ENCODE results near the gene HOXB7.

HOXB7 gene

DNA sequence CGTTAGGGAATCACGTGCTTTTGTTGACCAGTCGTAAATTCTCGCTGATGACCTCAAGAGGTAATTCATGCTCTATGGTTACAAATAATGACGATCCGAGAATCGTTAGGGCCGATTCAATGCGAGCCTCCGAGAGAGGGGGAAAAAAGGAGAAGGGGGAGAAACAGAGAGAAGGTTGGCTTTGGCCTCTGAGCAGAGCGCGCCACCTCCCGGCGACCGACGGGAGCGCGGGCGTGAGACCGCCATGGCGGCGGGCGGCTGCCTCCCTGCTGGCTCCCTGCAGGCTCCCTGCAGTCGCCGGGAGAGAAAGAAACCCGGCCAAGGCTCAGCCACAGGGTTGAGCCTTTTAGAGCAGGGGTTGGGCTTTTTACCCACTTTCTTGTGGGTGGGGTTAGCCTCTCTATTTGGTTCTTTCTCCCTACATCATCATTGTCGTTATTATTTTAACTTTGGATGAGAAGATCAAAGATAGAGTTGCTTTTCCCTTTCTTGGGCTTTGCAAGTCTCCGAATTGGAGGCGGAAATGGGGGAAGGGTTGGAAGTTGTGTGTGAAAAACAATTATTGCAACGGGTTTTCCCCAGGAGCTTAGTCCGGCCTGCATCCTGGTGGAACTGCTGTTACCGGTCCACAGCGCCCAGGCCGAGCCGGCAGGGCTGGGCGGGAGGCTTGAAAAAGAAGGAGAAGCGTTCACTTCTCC lies 16.8 kb downstream of the HOXB7 start:
- Histone ChIP-seq H3K9me3 (ENCODE audit: control insufficient read depth, low read length) (no peaks in the 10 kb centered on the region), H3K27ac (ENCODE audit: insufficient read depth, low read length, poor library complexity, severe bottlenecking) (no peak overlapping the region), H3K27me3 (replicated peaks; ENCODE audit: control insufficient read depth, insufficient read depth, low read length, poor library complexity, severe bottlenecking) (peaks cover 54% of the 10 kb centered on the region), H3K4me1 (ENCODE audit: control insufficient read depth, insufficient read depth, low read length, poor library complexity, severe bottlenecking) (peaks cover 42% of the 10 kb centered on the region), H3K36me3 (ENCODE audit: control insufficient read depth, insufficient read depth, low read length) (no peaks in the 10 kb centered on the region), H3K4me3 (ENCODE audit: insufficient read depth, low read depth, low read length, poor library complexity, severe bottlenecking) (peak overlapping the region; percentile 52)
- peak; percentile 63 to 68 (median 67) for DNase-seq

DNA sequence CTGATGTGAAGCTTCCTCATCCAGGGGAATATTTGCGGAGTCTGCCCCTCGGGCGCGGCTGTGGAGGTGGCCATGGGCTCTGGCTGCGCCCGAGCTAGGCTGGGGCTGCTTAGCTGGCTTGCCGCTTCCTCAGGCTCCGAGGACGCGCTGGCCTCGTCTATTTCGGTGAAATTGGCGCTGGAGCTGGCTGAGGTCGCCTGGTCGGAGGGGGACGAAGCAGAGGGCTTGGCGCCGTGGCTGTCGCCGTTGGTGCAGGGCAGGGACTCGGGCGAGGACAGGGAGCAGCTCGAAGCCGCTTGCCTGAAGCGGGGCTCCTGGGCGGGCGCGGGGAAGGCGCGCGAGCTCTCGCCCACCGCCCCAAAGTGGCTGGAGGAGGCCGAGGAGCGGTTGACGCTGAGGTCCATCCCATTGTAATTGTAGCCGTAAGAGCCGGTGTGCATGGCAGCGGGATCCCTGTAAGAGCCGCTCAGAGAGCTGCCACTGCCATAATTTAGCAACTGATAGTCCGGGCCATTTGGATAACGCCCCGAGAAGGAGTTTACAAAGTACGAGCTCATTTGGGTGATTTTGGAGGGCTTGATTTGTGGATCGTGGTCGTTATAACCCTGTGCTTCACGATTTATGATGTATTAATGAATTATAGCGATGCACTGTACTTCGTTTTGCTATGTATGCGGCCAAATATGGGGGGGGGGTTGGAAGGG lies 17.5 kb downstream of the HOXB7 start, which contains the start of gene HOXB5:
HOXB5 (minus strand) TSS at position 654 of the 704 bp plus-strand sequence; CDS start at position 557, 97 bp downstream.
- no peak for DNase-seq
- H3K27ac ChIP-seq (ENCODE audit: insufficient read depth, low read length, poor library complexity, severe bottlenecking), result no peak within 1 kb of the TSS
- no peaks in the 10 kb centered on the region for H3K36me3 ChIP-seq (ENCODE audit: control insufficient read depth, insufficient read depth, low read length)
- H3K27me3 ChIP-seq (replicated peaks; ENCODE audit: control insufficient read depth, insufficient read depth, low read length, poor library complexity, severe bottlenecking), result peaks cover 47% of the 10 kb centered on the region
- H3K4me1 ChIP-seq (ENCODE audit: control insufficient read depth, insufficient read depth, low read length, poor library complexity, severe bottlenecking), result peaks cover 41% of the 10 kb centered on the region
- peak within 1 kb of the TSS; percentile 52 for H3K4me3 ChIP-seq (ENCODE audit: insufficient read depth, low read depth, low read length, poor library complexity, severe bottlenecking)
- no peaks in the 10 kb centered on the region for H3K9me3 ChIP-seq (ENCODE audit: control insufficient read depth, low read length)

DNA sequence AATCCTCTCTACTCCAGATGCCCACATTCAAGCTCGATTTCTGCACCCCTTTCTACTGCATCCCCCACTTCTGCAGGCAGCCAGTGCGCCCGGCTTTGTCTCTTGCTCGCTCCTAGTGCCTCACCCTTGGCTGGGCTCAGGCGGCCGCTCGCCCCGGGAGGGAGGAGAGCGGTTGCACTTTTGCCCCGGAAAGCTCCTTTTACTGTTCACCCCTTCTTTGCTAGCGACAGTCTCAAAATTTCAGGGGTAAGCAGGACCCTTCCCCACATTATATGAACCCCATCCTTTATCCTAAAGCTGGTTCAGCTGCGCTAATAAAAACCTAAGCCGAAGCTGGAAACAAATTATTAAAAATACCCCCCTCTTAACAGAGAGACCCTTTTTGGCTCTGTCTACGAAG lies 18.2 kb downstream of the HOXB7 start:
- Histone ChIP-seq H3K27me3 (replicated peaks; ENCODE audit: control insufficient read depth, insufficient read depth, low read length, poor library complexity, severe bottlenecking) (peaks cover 41% of the 10 kb centered on the region), H3K27ac (ENCODE audit: insufficient read depth, low read length, poor library complexity, severe bottlenecking) (no peak overlapping the region), H3K9me3 (ENCODE audit: control insufficient read depth, low read length) (no peaks in the 10 kb centered on the region), H3K4me1 (ENCODE audit: control insufficient read depth, insufficient read depth, low read length, poor library complexity, severe bottlenecking) (peaks cover 34% of the 10 kb centered on the region), H3K4me3 (ENCODE audit: insufficient read depth, low read depth, low read length, poor library complexity, severe bottlenecking) (peak overlapping the region; percentile 52), H3K36me3 (ENCODE audit: control insufficient read depth, insufficient read depth, low read length) (no peaks in the 10 kb centered on the region)
- no peak for DNase-seq

DNA sequence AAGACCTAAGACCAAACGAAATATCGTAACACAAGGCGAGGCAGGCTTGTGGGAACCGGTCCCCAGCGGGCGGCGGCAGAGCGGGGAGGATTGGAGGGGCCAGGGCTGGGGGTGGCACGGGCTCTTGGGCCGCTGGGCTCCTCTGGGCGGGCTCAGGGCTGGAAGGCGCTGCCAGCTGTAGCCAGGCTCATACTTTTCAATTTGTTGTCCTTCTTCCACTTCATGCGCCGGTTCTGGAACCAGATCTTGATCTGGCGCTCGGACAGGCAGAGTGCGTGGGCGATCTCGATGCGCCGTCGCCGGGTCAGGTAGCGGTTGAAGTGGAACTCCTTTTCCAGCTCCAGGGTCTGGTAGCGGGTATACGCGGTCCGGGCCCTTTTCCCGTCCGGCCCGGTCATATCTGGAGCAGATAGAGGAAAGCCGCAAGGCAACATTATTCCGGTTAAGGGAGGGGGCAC lies 18.7 kb downstream of the HOXB7 start:
- no peak for DNase-seq
- Histone ChIP-seq H3K9me3 (ENCODE audit: control insufficient read depth, low read length) (no peaks in the 10 kb centered on the region), H3K4me1 (ENCODE audit: control insufficient read depth, insufficient read depth, low read length, poor library complexity, severe bottlenecking) (peaks cover 29% of the 10 kb centered on the region), H3K36me3 (ENCODE audit: control insufficient read depth, insufficient read depth, low read length) (no peaks in the 10 kb centered on the region), H3K27me3 (replicated peaks; ENCODE audit: control insufficient read depth, insufficient read depth, low read length, poor library complexity, severe bottlenecking) (peaks cover 36% of the 10 kb centered on the region), H3K4me3 (ENCODE audit: insufficient read depth, low read depth, low read length, poor library complexity, severe bottlenecking) (no peak overlapping the region), H3K27ac (ENCODE audit: insufficient read depth, low read length, poor library complexity, severe bottlenecking) (no peak overlapping the region)

DNA sequence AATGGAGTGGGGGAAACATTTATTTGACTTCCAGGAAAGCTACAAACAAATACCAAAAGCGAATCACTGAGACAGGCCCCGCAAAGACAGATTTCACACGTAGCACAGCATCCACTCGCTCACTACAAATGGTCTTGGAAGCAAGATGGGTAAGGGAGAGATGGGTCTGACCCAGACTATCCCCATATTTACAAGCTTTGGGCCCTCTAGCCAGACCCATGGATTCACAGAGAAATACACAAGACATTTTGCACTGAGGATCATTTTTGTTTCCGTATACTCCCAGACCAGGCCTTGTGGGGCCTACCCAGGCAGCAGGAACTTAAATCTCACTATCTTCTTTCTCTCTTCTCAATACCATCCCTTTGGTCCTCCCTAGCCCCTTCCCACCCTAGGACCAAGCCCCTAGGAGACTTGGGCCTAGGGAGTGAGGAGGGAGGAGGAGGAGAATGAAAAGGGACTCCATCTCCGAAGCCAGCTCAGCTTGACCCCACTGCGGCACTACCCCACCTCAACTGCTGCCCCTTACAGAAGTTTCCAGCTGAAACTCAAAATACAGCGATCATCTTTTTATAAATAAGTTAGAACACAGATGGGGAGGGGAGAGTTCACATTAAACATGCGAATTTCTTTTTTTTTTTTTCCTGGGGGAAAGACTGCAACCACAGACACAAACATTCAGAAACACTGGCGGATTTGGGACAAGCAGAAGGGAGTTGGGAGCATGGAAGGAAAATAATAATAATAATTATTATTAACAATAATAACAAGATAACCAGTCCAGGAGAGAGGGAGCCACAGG lies 19.4 kb downstream of the HOXB7 start:
- Histone ChIP-seq H3K4me1 (ENCODE audit: control insufficient read depth, insufficient read depth, low read length, poor library complexity, severe bottlenecking) (peaks cover 25% of the 10 kb centered on the region), H3K27me3 (replicated peaks; ENCODE audit: control insufficient read depth, insufficient read depth, low read length, poor library complexity, severe bottlenecking) (peaks cover 30% of the 10 kb centered on the region), H3K36me3 (ENCODE audit: control insufficient read depth, insufficient read depth, low read length) (no peaks in the 10 kb centered on the region), H3K9me3 (ENCODE audit: control insufficient read depth, low read length) (no peaks in the 10 kb centered on the region), H3K4me3 (ENCODE audit: insufficient read depth, low read depth, low read length, poor library complexity, severe bottlenecking) (no peak overlapping the region), H3K27ac (ENCODE audit: insufficient read depth, low read length, poor library complexity, severe bottlenecking) (no peak overlapping the region)
- no peak for DNase-seq

DNA sequence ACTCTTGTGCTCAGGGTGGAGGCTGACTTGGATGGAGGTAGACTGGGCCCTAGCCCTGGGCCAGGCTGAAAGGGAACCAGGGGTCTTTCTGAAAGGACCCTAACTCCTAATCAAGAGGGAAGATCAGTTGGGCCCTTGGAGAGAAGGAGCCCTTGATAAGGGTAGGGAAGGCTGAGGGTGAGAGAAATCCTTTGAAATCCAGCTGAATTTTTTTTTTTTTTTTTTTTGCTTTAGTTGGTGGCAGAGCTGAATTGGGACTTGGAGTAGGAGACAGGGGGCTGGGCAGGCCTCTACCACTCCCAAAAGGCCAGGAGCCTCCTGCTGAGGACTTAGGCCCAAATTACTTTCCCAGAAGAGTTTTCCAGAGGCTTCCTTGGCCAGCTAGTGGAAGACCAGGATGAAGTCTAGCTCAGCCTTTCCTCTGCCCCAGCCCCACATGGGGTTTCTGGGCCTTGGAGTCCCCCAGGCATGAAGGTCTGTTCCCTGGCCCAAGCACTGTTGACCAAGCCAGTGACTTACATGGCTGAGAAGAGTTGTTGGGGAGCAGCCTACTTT lies 20.1 kb downstream of the HOXB7 start:
- Histone ChIP-seq H3K4me1 (ENCODE audit: control insufficient read depth, insufficient read depth, low read length, poor library complexity, severe bottlenecking) (peaks cover 27% of the 10 kb centered on the region), H3K4me3 (ENCODE audit: insufficient read depth, low read depth, low read length, poor library complexity, severe bottlenecking) (no peak overlapping the region), H3K36me3 (ENCODE audit: control insufficient read depth, insufficient read depth, low read length) (no peaks in the 10 kb centered on the region), H3K27me3 (replicated peaks; ENCODE audit: control insufficient read depth, insufficient read depth, low read length, poor library complexity, severe bottlenecking) (peaks cover 30% of the 10 kb centered on the region), H3K27ac (ENCODE audit: insufficient read depth, low read length, poor library complexity, severe bottlenecking) (no peak overlapping the region), H3K9me3 (ENCODE audit: control insufficient read depth, low read length) (no peaks in the 10 kb centered on the region)
- DNase-seq, result no peak

DNA sequence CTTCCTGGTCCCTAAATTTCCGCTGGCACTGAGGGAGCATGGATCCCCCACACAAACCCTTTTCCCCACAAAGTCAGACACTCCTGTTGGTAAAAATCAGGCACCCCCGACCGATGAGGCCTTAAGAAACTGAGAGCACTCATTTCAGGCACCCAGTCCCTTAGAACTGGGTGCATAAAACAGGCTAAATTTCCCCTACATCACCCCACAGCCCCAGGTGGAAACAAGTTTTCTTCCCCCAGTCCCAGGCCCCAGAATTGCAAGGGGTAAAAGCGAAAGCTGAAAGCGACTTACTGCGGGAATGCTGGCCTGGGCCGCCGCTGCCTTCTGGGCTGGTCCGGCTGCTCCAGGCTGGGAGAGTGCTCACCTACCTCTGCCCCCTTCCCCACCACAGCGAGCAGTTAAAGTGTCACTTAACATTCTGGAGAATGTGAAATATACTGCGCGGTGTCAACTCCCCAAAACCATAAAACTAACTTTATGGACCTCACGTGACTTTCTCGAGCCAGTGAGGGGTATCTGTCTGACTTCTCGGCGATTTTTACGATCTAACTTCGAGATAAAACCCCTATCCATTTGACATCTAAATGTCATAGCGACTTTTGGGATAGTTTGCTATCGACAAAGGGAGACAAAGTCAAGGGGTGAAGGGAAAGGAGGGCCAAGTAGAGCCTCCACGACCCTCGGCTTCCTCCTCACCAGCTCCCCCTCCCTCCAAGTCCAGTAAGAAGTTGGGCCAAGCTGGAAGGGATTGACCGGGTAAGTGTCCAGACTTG lies 20.8 kb downstream of the HOXB7 start, which contains the start of gene HOXB3:
HOXB3 (minus strand) TSS at position 411 of the 776 bp plus-strand sequence. CDS start 37,767 bp downstream, outside the sequence.
- Histone ChIP-seq H3K4me1 (ENCODE audit: control insufficient read depth, insufficient read depth, low read length, poor library complexity, severe bottlenecking) (peaks cover 31% of the 10 kb centered on the region), H3K27me3 (replicated peaks; ENCODE audit: control insufficient read depth, insufficient read depth, low read length, poor library complexity, severe bottlenecking) (peaks cover 28% of the 10 kb centered on the region), H3K9me3 (ENCODE audit: control insufficient read depth, low read length) (no peaks in the 10 kb centered on the region), H3K4me3 (ENCODE audit: insufficient read depth, low read depth, low read length, poor library complexity, severe bottlenecking) (no peak within 1 kb of the TSS), H3K27ac (ENCODE audit: insufficient read depth, low read length, poor library complexity, severe bottlenecking) (no peak within 1 kb of the TSS), H3K36me3 (ENCODE audit: control insufficient read depth, insufficient read depth, low read length) (no peaks in the 10 kb centered on the region)
- DNase-seq, result no peak

DNA sequence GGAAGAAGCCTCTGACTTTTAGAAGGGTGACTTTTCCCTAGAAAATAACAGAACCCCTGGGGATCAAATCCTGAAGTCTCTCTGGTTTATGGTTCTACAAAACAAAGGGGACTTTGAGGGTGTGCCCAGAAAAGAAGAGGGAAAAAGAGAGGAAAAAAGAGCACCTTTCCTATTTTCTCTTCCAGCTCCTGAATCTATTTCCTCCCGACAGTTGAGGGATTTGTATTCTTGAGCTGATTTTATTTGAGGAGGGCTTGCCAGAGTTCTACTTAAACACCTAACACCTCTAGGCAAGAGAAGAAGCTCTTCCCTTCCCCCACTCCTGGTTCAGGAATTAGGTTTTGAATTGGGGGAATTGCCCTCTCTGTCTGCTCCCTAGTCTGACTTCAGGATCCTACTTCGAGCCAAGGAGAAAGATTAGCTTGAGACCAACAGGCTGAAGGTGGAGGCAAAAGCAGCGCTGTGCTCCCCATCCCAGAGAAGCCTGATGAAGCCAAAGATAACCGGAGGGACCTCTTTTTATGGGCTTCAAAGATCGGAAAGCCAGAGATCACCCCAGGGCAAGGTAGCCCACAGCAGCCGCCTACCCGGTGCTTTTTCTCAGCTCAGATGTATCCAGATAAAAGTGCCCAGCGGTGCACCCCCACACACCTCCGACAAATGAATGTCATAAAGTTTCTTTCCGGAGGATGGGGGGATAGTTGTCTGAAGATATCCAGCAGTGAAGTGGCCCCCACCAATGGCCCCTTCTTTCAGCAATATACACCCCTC lies 21.6 kb downstream of the HOXB7 start:
- H3K4me3 ChIP-seq (ENCODE audit: insufficient read depth, low read depth, low read length, poor library complexity, severe bottlenecking), result no peak overlapping the region

More for the DNA sequence above, 21.6 kb downstream of the HOXB7 start:
- Histone ChIP-seq H3K9me3 (ENCODE audit: control insufficient read depth, low read length) (no peaks in the 10 kb centered on the region), H3K27me3 (replicated peaks; ENCODE audit: control insufficient read depth, insufficient read depth, low read length, poor library complexity, severe bottlenecking) (peaks cover 26% of the 10 kb centered on the region), H3K36me3 (ENCODE audit: control insufficient read depth, insufficient read depth, low read length) (no peaks in the 10 kb centered on the region), H3K27ac (ENCODE audit: insufficient read depth, low read length, poor library complexity, severe bottlenecking) (no peak overlapping the region), H3K4me1 (ENCODE audit: control insufficient read depth, insufficient read depth, low read length, poor library complexity, severe bottlenecking) (peaks cover 33% of the 10 kb centered on the region)
- no peak for DNase-seq
